ENCODE data around the gene PDAP1. TPM values are rescaled to one million over a fixed set of nuclear protein-coding genes. Genes with fewer than 3 reads are reported as not detected.

The PDAP1 gene
- total RNA-seq, 3 donors from 2014 or later, result 39.4 to 86.4 (median 51.5) TPM

DNA sequence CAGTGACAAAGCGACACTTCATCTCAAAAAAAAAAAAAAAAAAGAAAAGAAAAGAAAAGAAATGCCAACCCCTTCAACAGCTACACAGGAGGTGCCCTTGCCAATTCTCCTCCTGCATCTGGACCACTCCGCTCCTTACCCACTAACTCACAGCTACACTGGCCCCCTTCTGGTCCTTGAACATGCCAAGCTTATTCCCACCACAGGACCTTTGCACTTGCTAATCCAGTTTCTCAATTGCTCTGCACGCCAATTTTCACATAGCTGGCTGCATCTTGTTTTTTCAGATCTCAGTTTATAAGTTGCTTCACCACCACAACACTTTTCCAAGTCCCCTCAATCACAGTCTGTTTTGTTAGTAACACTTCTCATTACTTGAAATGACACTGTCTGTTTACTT, 5.5 kb downstream of the PDAP1 start:
- peaks cover 11% of the 10 kb centered on the region for H3K36me3 ChIP-seq
- intact Hi-C loops (cut with DNase I; ENCODE audit: low total_unique reads), result no loop called here
- no peaks in the 10 kb centered on the region for H3K9me3 ChIP-seq
- H3K4me3 ChIP-seq, result no peak overlapping the region
- DNase-seq (ENCODE audit: low spot score in 2 of 2), result no peak
- TF ChIP-seq POLR2AphosphoS5 (IDR thresholded peaks at IDR 0.05), result no peak
- TF ChIP-seq, protein P1, sequence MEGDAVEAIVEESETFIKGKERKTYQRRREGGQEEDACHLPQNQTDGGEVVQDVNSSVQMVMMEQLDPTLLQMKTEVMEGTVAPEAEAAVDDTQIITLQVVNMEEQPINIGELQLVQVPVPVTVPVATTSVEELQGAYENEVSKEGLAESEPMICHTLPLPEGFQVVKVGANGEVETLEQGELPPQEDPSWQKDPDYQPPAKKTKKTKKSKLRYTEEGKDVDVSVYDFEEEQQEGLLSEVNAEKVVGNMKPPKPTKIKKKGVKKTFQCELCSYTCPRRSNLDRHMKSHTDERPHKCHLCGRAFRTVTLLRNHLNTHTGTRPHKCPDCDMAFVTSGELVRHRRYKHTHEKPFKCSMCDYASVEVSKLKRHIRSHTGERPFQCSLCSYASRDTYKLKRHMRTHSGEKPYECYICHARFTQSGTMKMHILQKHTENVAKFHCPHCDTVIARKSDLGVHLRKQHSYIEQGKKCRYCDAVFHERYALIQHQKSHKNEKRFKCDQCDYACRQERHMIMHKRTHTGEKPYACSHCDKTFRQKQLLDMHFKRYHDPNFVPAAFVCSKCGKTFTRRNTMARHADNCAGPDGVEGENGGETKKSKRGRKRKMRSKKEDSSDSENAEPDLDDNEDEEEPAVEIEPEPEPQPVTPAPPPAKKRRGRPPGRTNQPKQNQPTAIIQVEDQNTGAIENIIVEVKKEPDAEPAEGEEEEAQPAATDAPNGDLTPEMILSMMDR (IDR thresholded peaks at IDR 0.05), result no peak
- no peak for TF ChIP-seq POLR2A (IDR thresholded peaks at IDR 0.05)
- no peaks in the 10 kb centered on the region for H3K27me3 ChIP-seq
- H3K27ac ChIP-seq, result no peak overlapping the region
- peaks cover 3 to 11% of the 10 kb centered on the region in 2 donors for H3K4me1 ChIP-seq

DNA sequence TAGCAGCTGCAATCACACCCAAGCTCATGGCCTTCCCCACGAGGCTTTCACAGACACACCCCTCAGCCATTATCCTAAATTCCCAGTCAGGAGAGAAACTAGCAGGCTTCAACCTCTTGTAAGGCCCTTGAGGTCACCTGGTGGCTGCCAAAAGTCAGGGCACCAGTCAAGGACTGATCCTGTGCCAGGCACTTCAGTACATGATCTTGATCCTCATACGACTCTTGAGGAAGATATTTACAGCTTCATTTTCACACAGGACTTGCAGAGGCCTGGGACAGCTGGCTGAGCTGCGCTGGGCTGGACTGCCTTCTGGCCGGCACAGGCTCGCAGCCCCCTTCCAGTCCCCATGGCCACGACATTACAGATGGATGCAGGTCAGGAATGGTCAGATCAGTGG, 8.8 kb downstream of the PDAP1 start:
- no peak overlapping the region for H3K4me3 ChIP-seq
- peaks cover 11% of the 10 kb centered on the region for H3K36me3 ChIP-seq
- TF ChIP-seq POLR2A (IDR thresholded peaks at IDR 0.05) (no peak), POLR2AphosphoS5 (IDR thresholded peaks at IDR 0.05) (no peak)
- TF ChIP-seq, protein P1 (IDR thresholded peaks at IDR 0.05), result no peak
- no peaks in the 10 kb centered on the region for H3K27me3 ChIP-seq
- intact Hi-C loops (cut with DNase I; ENCODE audit: low total_unique reads), result loop anchor here (10.0 kb wide), 1 partner anchor 365 kb away; no protein-coding TSS in a partner anchor
- H3K4me1 ChIP-seq, result no peaks in the 10 kb centered on the region
- DNase-seq (ENCODE audit: low spot score in 2 of 2), result no peak
- H3K9me3 ChIP-seq, result no peaks in the 10 kb centered on the region
- H3K27ac ChIP-seq, result no peak overlapping the region

DNA sequence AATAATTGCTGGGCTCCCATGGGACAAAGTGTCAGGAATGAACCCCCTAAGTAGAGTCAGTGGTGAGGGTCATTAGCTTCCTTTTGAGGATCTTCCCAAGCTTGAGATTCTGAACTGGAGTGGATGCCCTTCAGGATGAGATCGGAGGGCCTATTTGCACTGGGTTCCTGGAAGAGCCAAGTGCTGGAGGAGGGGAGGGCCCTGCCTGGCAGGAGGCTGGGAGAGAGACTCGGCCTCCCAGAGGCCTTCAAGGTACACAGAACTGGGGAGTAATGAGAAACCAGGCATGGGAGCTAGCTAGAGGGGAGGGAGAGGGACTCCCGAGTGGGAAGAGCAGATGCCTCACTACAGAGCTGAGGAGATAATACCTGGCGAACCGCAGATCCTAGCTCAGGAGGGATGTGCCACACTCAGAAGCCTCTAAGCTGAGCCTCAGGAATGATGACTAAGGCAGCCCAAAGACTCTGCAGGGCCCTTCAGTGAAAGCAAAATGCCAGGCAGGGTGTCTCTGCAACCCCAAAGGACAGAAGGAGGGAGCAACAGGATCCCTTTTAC, 9.4 kb downstream of the PDAP1 start:
- peaks cover 11% of the 10 kb centered on the region for H3K36me3 ChIP-seq
- no peaks in the 10 kb centered on the region for H3K9me3 ChIP-seq
- no peak overlapping the region for H3K27ac ChIP-seq
- H3K27me3 ChIP-seq, result no peaks in the 10 kb centered on the region
- no peak for TF ChIP-seq POLR2A (IDR thresholded peaks at IDR 0.05)
- TF ChIP-seq, protein P1 (IDR thresholded peaks at IDR 0.05), result no peak
- no peak for TF ChIP-seq POLR2AphosphoS5 (IDR thresholded peaks at IDR 0.05)
- DNase-seq (ENCODE audit: low spot score in 2 of 2), result no peak
- H3K4me3 ChIP-seq, result no peak overlapping the region
- intact Hi-C loops (cut with DNase I; ENCODE audit: low total_unique reads), result loop anchor here (10.0 kb wide), 1 partner anchor 366 kb away; no protein-coding TSS in a partner anchor
- H3K4me1 ChIP-seq, result no peaks in the 10 kb centered on the region

DNA sequence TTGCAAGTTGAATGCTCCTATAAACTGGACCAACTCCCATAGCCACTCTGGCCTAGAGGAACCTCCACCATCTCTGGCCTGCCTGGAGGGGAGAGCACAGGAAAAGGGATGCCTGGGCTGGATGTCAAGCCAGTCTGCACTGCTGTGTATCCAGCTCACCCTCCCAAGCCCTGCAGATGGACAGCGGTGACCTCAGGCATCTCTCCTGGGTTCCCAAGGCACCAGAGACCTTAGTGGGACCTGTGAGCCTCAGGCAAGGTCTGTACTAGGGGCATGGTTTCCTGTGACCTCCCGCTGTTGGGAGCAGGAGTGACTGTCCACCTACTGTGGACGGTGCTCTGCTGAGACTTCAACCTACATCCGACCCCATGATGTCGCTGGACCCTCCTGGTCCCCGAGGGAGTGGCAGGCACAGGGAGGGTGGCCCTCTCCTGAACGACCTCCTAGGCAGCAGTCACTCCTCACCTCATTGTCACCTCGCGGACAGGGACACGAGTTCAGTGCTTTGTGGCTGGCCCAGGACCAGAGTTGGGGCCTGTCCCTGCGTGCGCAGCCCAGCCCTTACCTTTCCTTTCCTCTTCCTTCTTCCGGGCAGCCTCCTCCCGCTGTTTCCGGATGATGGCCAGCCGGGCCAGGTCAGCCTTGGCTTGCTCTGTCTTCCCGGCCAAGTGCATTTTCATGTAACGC, 11.0 kb downstream of the PDAP1 start:
- Histone ChIP-seq H3K27me3 (no peaks in the 10 kb centered on the region), H3K4me1 (no peaks in the 10 kb centered on the region), H3K9me3 (no peaks in the 10 kb centered on the region), H3K4me3 (no peak overlapping the region), H3K27ac (no peak overlapping the region), H3K36me3 (peaks cover 11% of the 10 kb centered on the region)
- DNase-seq (ENCODE audit: low spot score in 2 of 2), result no peak
- TF ChIP-seq POLR2AphosphoS5 (IDR thresholded peaks at IDR 0.05) (no peak), POLR2A (IDR thresholded peaks at IDR 0.05) (no peak)
- TF ChIP-seq, protein P1 (IDR thresholded peaks at IDR 0.05), result no peak
- intact Hi-C loops (cut with DNase I; ENCODE audit: low total_unique reads), result loop anchor here (10.0 kb wide), 1 partner anchor 367 kb away; no protein-coding TSS in a partner anchor

Measured in breast epithelium (tissue), 4 donors.